HPDE6-E6E7 (cell line): ENCODE measurements around the gene DAB1.

Experiments
- DNase-seq: peaks from one replicate; pipeline ENCODE4 v3.0.0; 2011; ENCODE audit warnings: missing footprints; ENCODE audit errors: extremely low spot score

Gene DAB1

GRCh38 chr1:57319165-57319564 is 104.7 kb downstream of the DAB1 start:
- no peak for DNase-seq

GRCh38 chr1:57316861-57317260 is 107.0 kb downstream of the DAB1 start:
- no peak for DNase-seq

GRCh38 chr1:57316291-57316690 is 107.6 kb downstream of the DAB1 start:
- no peak for DNase-seq

- no peak for DNase-seq
Measured at GRCh38 chr1:57312869-57313268, 111.0 kb downstream of the DAB1 start.

- no peak for DNase-seq
Measured at GRCh38 chr1:57311411-57311810, 112.4 kb downstream of the DAB1 start.

- DNase-seq, result no peak
Measured at GRCh38 chr1:57311006-57311405, 112.9 kb downstream of the DAB1 start.

GRCh38 chr1:57309630-57310029 is 114.2 kb downstream of the DAB1 start:
- DNase-seq, result no peak

GRCh38 chr1:57307392-57308170 is 116.3 kb downstream of the DAB1 start:
- DNase-seq, result no peak

- no peak for DNase-seq
Measured at GRCh38 chr1:57304591-57304990, 119.3 kb downstream of the DAB1 start.

- DNase-seq, result no peak
Measured at GRCh38 chr1:57302812-57303596, 120.9 kb downstream of the DAB1 start.

GRCh38 chr1:57300186-57300585 is 123.7 kb downstream of the DAB1 start:
- no peak for DNase-seq

- no peak for DNase-seq
Measured at GRCh38 chr1:57296726-57297250, 127.1 kb downstream of the DAB1 start.

- no peak for DNase-seq
Measured at GRCh38 chr1:57295326-57295725, 128.5 kb downstream of the DAB1 start.

GRCh38 chr1:57294177-57294576 is 129.7 kb downstream of the DAB1 start:
- no peak for DNase-seq

GRCh38 chr1:57293214-57293613 is 130.6 kb downstream of the DAB1 start:
- DNase-seq, result no peak

GRCh38 chr1:57289781-57290180 is 134.1 kb downstream of the DAB1 start:
- no peak for DNase-seq

- no peak for DNase-seq
Measured at GRCh38 chr1:57285992-57286391, 137.9 kb downstream of the DAB1 start.

GRCh38 chr1:57282411-57282810 is 141.4 kb downstream of the DAB1 start:
- no peak for DNase-seq

GRCh38 chr1:57281324-57281723 is 142.5 kb downstream of the DAB1 start:
- no peak for DNase-seq

- DNase-seq, result peak; percentile 37
Measured at GRCh38 chr1:57279909-57280666, 143.8 kb downstream of the DAB1 start.

GRCh38 chr1:57278558-57278957 is 145.3 kb downstream of the DAB1 start:
- DNase-seq, result no peak

GRCh38 chr1:57277681-57278080 is 146.2 kb downstream of the DAB1 start:
- DNase-seq, result no peak
